CD14-positive monocyte (primary cell): Measurements from ENCODE around the gene OR51G1. TPM values are rescaled to one million over a fixed set of nuclear protein-coding genes. Genes with fewer than 3 reads are reported as not detected.

Source experiments
- DNase-seq, 3 donors: peaks; one replicate each; pipeline ENCODE4 v3.0.0-alpha.2; 2011 to 2022
- H2AFZ ChIP-seq: 2 replicates; pipeline ENCODE4 v1.6.0; 2012; ENCODE audit warnings: mild to moderate bottlenecking, low read depth, low read length, inconsistent platforms; ENCODE audit not compliant: insufficient read depth, poor library complexity, severe bottlenecking
- H3K27ac ChIP-seq, 2 donors: 1 replicate in 1 of 2; 2 replicates in 1 of 2; pipeline ENCODE4 v1.5.1; 2012 to 2013; ENCODE audit warnings: low read length in 2 of 2, control low read depth in 1 of 2, inconsistent platforms in 1 of 2, low read depth in 1 of 2, mild to moderate bottlenecking in 1 of 2
- H3K27me3 ChIP-seq, 2 donors: one replicate each; pipeline versions ENCODE4 v1.6.0 to v1.6.1; 2011 to 2013; ENCODE audit warnings: low read length in 2 of 2; ENCODE audit not compliant: control insufficient read depth in 2 of 2, insufficient read depth in 2 of 2
- H3K36me3 ChIP-seq, 2 donors: replicated peaks in 1 of 2; 1 replicate in 1 of 2; 2 replicates in 1 of 2; pipeline versions ENCODE4 v1.5.1 to v1.6.1; 2012 to 2013; ENCODE audit warnings: low read length in 2 of 2, control low read depth in 1 of 2, inconsistent platforms in 1 of 2, mild to moderate bottlenecking in 1 of 2; ENCODE audit not compliant: insufficient read depth in 2 of 2, control insufficient read depth in 1 of 2
- H3K4me1 ChIP-seq, 2 donors: 1 replicate in 1 of 2; 2 replicates in 1 of 2; pipeline versions ENCODE4 v1.5.1 to v1.6.1; 2012 to 2013; ENCODE audit warnings: low read length in 2 of 2, control low read depth in 1 of 2, inconsistent platforms in 1 of 2, mild to moderate bottlenecking in 1 of 2, moderate library complexity in 1 of 2; ENCODE audit not compliant: insufficient read depth in 2 of 2, control insufficient read depth in 1 of 2
- H3K4me2 ChIP-seq: replicated peaks from 2 replicates; pipeline ENCODE3; 2012; ENCODE audit warnings: low read length, moderate library complexity, mild to moderate bottlenecking; ENCODE audit not compliant: poor library complexity, severe bottlenecking; ENCODE audit errors: extremely low read depth
- H3K4me3 ChIP-seq, 3 experiments: fragments of 200-600 bp in 1 of 3; sonication (generic) in 1 of 3; replicated peaks in 1 of 3; 1 replicate in 2 of 3; 2 replicates in 1 of 3; pipeline ENCODE4 v1.5.1; 2011 to 2013; ENCODE audit warnings: low read length in 3 of 3, mild to moderate bottlenecking in 3 of 3, control low read depth in 2 of 3, low read depth in 2 of 3, inconsistent platforms in 1 of 3, moderate library complexity in 1 of 3
- H3K79me2 ChIP-seq: 2 replicates; pipeline ENCODE4 v1.6.0; 2012; ENCODE audit warnings: mild to moderate bottlenecking, control low read depth, inconsistent platforms, low read length, moderate library complexity; ENCODE audit not compliant: insufficient read depth
- H3K9ac ChIP-seq: 2 replicates; pipeline ENCODE4 v1.6.0; 2017; ENCODE audit warnings: low read length, mild to moderate bottlenecking; ENCODE audit not compliant: insufficient read depth, poor library complexity, severe bottlenecking
- H3K9me3 ChIP-seq, 2 donors: replicated peaks in 1 of 2; 1 replicate in 1 of 2; 2 replicates in 1 of 2; pipeline versions ENCODE4 v1.5.1 to v1.6.1; 2012 to 2013; ENCODE audit warnings: low read length in 2 of 2, control low read depth in 1 of 2; ENCODE audit not compliant: control insufficient read depth in 1 of 2, insufficient read depth in 1 of 2
- H4K20me1 ChIP-seq: 2 replicates; pipeline ENCODE4 v1.6.0; 2012; ENCODE audit warnings: mild to moderate bottlenecking, low read length, control low read depth, moderate library complexity; ENCODE audit not compliant: insufficient read depth
- H3K27ac Mint-ChIP-seq, 7 donors: one replicate each; pipeline ENCODE4 v1.8.0; 2020; ENCODE audit warnings: mild to moderate bottlenecking in 7 of 7, mixed read lengths in 7 of 7, moderate library complexity in 6 of 7, inconsistent platforms in 2 of 7
- H3K27me3 Mint-ChIP-seq, 3 donors: one replicate each; pipeline ENCODE4 v1.8.0; 2021 to 2022; ENCODE audit warnings: low read depth in 3 of 3, mild to moderate bottlenecking in 3 of 3, mixed read lengths in 3 of 3, moderate library complexity in 3 of 3, inconsistent platforms in 1 of 3
- H3K36me3 Mint-ChIP-seq, 2 donors: one replicate each; pipeline ENCODE4 v1.8.0; 2020; ENCODE audit warnings: mixed read lengths in 2 of 2, inconsistent platforms in 1 of 2, mild to moderate bottlenecking in 1 of 2
- H3K4me1 Mint-ChIP-seq: one replicate; pipeline ENCODE4 v1.8.0; 2020; ENCODE audit warnings: mild to moderate bottlenecking, mixed read lengths
- H3K4me3 Mint-ChIP-seq, 2 donors: one replicate each; pipeline ENCODE4 v1.8.0; 2020; ENCODE audit warnings: mild to moderate bottlenecking in 2 of 2, mixed read lengths in 2 of 2, moderate library complexity in 1 of 2
- H3K9me3 Mint-ChIP-seq, 7 donors: one replicate each; pipeline ENCODE4 v1.8.0; 2020 to 2022; ENCODE audit warnings: mixed read lengths in 7 of 7, mild to moderate bottlenecking in 6 of 7, moderate library complexity in 6 of 7, inconsistent platforms in 2 of 7
- CTCF ChIP-seq: fragments of 200-600 bp; IDR thresholded peaks from one replicate; pipeline ENCODE4 v1.8.0; 2022; ENCODE audit warnings: antibody characterized with exemption, mild to moderate bottlenecking
- WGBS: methylation state at CpG from one replicate; pipeline ENCODE4 v1.1.5; 2013; ENCODE audit warnings: missing lambda C conversion rate; ENCODE audit not compliant: insufficient coverage; 5-methylcytosine and 5-hydroxymethylcytosine counted together
- intact Hi-C, 2 donors: fragments of 100-400 bp; cut with micrococcal nuclease; formaldehyde crosslinking; loops; one replicate each; pipeline versions ENCODE4 v1.15.0 to v1.15.1; 2023
- polyA plus RNA-seq, 3 donors: library from polyadenylated mRNA; depleted of rRNA in 1 of 3; unstranded in 2 of 3; stranded (reverse) in 1 of 3; fragments of 300-500 nt in 2 of 3; fragments of >200 nt in 1 of 3; fragmentation: Illumina TruSeq in 2 of 3; gene quantifications; 1 replicate in 2 of 3; 2 replicates in 1 of 3; pipeline ENCODE4 v1.2.3, GENCODE V29; 2012 to 2021

The OR51G1 gene
- polyA plus RNA-seq, 3 donors: not detected

GRCh38 chr11:4881188-4881587 lies 43.0 kb downstream of the OR51G1 start:
- Mint-ChIP-seq H3K9me3 (peaks cover 0 to 5% (median 2%) of the 10 kb centered on the region in 7 donors), H3K4me1 (no peaks in the 10 kb centered on the region), H3K4me3 (no peak overlapping the region), H3K27ac (no peak overlapping the region), H3K36me3 (no peaks in the 10 kb centered on the region), H3K27me3 (peaks cover 0 to 3% (median 0%) of the 10 kb centered on the region in 3 donors)
- Histone ChIP-seq H3K4me2 (no peak overlapping the region), H3K36me3 (no peaks in the 10 kb centered on the region), H3K9ac (no peak overlapping the region), H2AFZ (no peak overlapping the region), H3K27me3 (no peaks in the 10 kb centered on the region), H3K4me3 (no peak overlapping the region), H3K27ac (no peak overlapping the region), H3K79me2 (no peaks in the 10 kb centered on the region), H4K20me1 (no peaks in the 10 kb centered on the region), H3K9me3 (no peaks in the 10 kb centered on the region), H3K4me1 (no peaks in the 10 kb centered on the region)
- no peak for DNase-seq
- intact Hi-C loops: no loop called here
- no peak for TF ChIP-seq CTCF
- 88% methylated on average over 4 of the region's 4 CpGs for WGBS

Other genes with a start within 250 kb of the OR51G1 start
- not detected for gene OR51E2, start 226.5 kb downstream of the OR51G1 start, polyA plus RNA-seq
- not detected for gene MMP26, start 219.6 kb downstream of the OR51G1 start, polyA plus RNA-seq
- gene OR51F1, start 154.4 kb downstream of the OR51G1 start, polyA plus RNA-seq: not detected
- not detected for gene OR52R1, start 120.0 kb downstream of the OR51G1 start, polyA plus RNA-seq
- gene OR51F2, start 103.0 kb downstream of the OR51G1 start, polyA plus RNA-seq: not detected
- not detected for gene OR51S1, start 75.1 kb downstream of the OR51G1 start, polyA plus RNA-seq
- not detected for gene OR51T1, start 42.4 kb downstream of the OR51G1 start, polyA plus RNA-seq
- not detected for gene OR51A7, start 20.6 kb downstream of the OR51G1 start, polyA plus RNA-seq
- not detected for gene OR51G2, start 5.0 kb downstream of the OR51G1 start, polyA plus RNA-seq
- gene OR51A4, start 23.3 kb upstream of the OR51G1 start, polyA plus RNA-seq: not detected
- not detected for gene OR51A2, start 31.4 kb upstream of the OR51G1 start, polyA plus RNA-seq
- gene OR51L1, start 70.5 kb upstream of the OR51G1 start, polyA plus RNA-seq: not detected
- gene OR52J3, start 122.2 kb upstream of the OR51G1 start, polyA plus RNA-seq: not detected
- not detected for gene OR52E2, start 135.3 kb upstream of the OR51G1 start, polyA plus RNA-seq
- not detected for gene OR52E1, start 145.2 kb upstream of the OR51G1 start, polyA plus RNA-seq
- gene OR52A5, start 214.0 kb upstream of the OR51G1 start, polyA plus RNA-seq: not detected
- gene OR52A1, start 230.4 kb upstream of the OR51G1 start, polyA plus RNA-seq: not detected